ENCODE measurements around the gene USP40.

The USP40 gene

DNA sequence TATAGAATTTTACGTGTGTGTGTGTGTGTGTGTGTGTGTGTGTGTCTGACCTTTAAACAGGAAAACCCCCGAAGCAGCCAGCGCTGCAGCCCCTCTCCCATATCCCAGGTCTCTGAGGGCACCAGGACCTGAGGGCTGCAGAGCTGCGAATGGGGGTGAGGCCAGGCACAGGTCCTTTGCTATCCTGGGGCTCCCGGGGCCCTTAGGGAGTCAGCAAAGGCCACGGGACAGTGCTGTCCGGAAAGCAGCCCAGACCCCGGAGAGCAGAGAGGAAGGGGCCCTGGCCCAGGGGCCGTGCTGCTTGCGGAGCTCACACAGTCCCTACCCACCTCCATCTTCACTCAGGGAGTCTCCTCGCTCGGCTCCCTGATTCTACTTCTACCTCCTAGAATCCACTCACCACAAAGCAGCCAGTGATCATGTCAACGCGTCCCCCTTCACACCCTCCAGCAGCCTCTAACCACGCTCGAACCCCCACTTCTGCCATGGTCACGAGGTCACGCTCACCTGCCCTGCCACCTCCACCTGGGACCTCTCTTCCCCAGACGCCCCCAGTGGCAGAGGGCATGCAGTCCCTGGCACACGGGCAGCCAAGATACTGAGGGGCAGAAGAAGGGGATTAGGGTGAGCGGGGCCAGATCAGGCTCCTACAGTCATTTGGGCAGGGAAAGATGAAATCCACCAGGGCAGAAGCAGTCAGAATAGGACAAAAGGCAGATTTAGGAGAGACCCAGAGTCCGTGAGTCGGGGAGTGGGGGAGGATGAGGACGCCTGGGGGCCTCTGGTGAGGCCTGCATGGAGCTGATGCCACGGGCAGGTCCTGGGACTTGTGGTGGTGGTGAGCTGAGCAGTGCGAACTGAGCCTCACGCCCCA is 86.7 kb downstream of the USP40 start:
- H3K4me2 ChIP-seq (ENCODE audit: low read length) = no peak overlapping the region
- H3K27ac ChIP-seq (ENCODE audit: low read length) = no peak overlapping the region

GRCh38 chr2:233477548-233478433 is 88.8 kb downstream of the USP40 start:
- Histone ChIP-seq H3K27me3 (ENCODE audit: low read depth, low read length) (no peaks in the 10 kb centered on the region), H3K4me2 (ENCODE audit: low read length) (no peak overlapping the region), H3K79me2 (ENCODE audit: low read length) (no peaks in the 10 kb centered on the region), H3K36me3 (replicated peaks; ENCODE audit: low read depth, low read length) (no peaks in the 10 kb centered on the region), H3K27ac (ENCODE audit: low read length) (no peak overlapping the region), H3K9me3 (ENCODE audit: insufficient read depth, low read length) (no peaks in the 10 kb centered on the region), H2AFZ (ENCODE audit: low read depth, low read length) (no peak overlapping the region), H3K4me1 (ENCODE audit: low read length) (no peaks in the 10 kb centered on the region), H3K9ac (ENCODE audit: low read length) (no peak overlapping the region), H3K4me3 (ENCODE audit: low read length) (no peak overlapping the region), H4K20me1 (ENCODE audit: insufficient read depth, low read length) (no peaks in the 10 kb centered on the region)
- TF ChIP-seq EZH2phosphoT487 (IDR thresholded peaks at IDR 0.05; ENCODE audit: low read depth) = no peak
- TF ChIP-seq CTCF (IDR thresholded peaks at IDR 0.05; ENCODE audit: low read depth, low read length) = no peak

More for the DNA sequence above, 86.7 kb downstream of the USP40 start:
- TF ChIP-seq EZH2phosphoT487 (IDR thresholded peaks at IDR 0.05; ENCODE audit: low read depth) (no peak), CTCF (IDR thresholded peaks at IDR 0.05; ENCODE audit: low read depth, low read length) (no peak)
- Histone ChIP-seq H3K27me3 (ENCODE audit: low read depth, low read length) (no peaks in the 10 kb centered on the region), H3K36me3 (replicated peaks; ENCODE audit: low read depth, low read length) (no peaks in the 10 kb centered on the region), H2AFZ (ENCODE audit: low read depth, low read length) (no peak overlapping the region), H4K20me1 (ENCODE audit: insufficient read depth, low read length) (no peaks in the 10 kb centered on the region), H3K4me3 (ENCODE audit: low read length) (no peak overlapping the region), H3K9me3 (ENCODE audit: insufficient read depth, low read length) (no peaks in the 10 kb centered on the region), H3K4me1 (ENCODE audit: low read length) (no peaks in the 10 kb centered on the region), H3K9ac (ENCODE audit: low read length) (no peak overlapping the region), H3K79me2 (ENCODE audit: low read length) (no peaks in the 10 kb centered on the region)

DNA sequence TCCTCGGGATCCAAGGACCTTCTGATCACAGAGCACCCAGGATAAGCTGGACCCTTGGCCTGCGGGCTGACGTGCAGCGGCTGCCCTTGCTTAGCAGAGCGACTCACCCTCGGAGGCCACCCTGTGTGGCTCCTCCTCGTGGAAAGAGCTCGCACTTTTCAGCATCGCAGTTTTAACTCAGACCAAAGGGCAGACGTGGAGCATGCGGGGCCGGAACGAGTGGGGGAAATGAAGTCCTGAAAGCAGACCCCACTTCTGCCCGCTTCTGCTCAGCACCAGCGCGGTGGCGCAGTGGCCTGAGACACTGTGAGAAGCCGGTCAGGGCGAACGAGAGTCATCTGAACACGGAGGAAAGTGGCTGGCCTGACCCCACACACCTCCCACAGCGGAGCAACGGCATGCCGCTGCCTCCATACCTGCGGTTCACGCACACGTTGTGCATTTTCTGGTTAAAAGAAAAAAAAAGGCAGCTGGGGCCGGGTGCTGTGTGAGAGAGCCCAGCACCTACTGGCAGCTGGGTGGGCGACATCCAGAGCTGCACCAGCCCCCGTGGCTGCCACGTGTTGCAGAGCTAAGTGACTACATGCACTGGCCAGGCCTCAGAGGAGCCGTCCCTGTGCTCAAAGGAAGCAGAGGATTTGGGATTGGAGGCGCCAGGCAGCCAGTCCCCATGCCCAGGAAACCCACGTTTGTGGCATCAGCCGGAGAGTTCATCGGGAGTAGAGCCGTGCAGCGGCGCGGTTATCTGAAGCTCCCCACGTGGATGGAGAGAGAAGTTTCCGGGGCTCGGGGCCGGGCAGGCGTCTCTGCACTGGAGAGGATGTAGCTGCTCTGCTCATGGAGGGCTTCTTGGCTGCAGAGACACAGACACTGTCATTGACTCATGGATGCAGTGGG is 89.7 kb downstream of the USP40 start:
- Histone ChIP-seq H4K20me1 (ENCODE audit: insufficient read depth, low read length) (no peaks in the 10 kb centered on the region), H3K4me1 (ENCODE audit: low read length) (no peaks in the 10 kb centered on the region), H3K9ac (ENCODE audit: low read length) (no peak overlapping the region), H3K36me3 (replicated peaks; ENCODE audit: low read depth, low read length) (peaks cover 2% of the 10 kb centered on the region), H3K27ac (ENCODE audit: low read length) (no peak overlapping the region), H3K79me2 (ENCODE audit: low read length) (no peaks in the 10 kb centered on the region), H3K4me2 (ENCODE audit: low read length) (no peak overlapping the region), H3K9me3 (ENCODE audit: insufficient read depth, low read length) (no peaks in the 10 kb centered on the region), H3K27me3 (ENCODE audit: low read depth, low read length) (no peaks in the 10 kb centered on the region), H2AFZ (ENCODE audit: low read depth, low read length) (no peak overlapping the region), H3K4me3 (ENCODE audit: low read length) (no peak overlapping the region)
- TF ChIP-seq EZH2phosphoT487 (IDR thresholded peaks at IDR 0.05; ENCODE audit: low read depth) (no peak), CTCF (IDR thresholded peaks at IDR 0.05; ENCODE audit: low read depth, low read length) (no peak)

Measured in OCI-LY3 (cell line).